H1 (cell line): Measurements from ENCODE around the gene GOLPH3L. TPM values are rescaled to one million over a fixed set of nuclear protein-coding genes. Genes with fewer than 3 reads are reported as not detected.

Source experiments
- CTCF ChIA-PET: fragments of 300-600 bp; sonication (Branson Sonifier 250); formaldehyde crosslinking; loops from one replicate; lab custom pipeline; 2021; ENCODE audit not compliant: partially characterized antibody; lab: Charles Lee
- POLR2A ChIA-PET: fragments of 300-600 bp; sonication (Branson Sonifier 250); formaldehyde crosslinking; loops from one replicate; lab custom pipeline; 2021; ENCODE audit warnings: inconsistent platforms; ENCODE audit not compliant: partially characterized antibody; lab: Charles Lee
- DNase-seq, 2 experiments: peaks; one replicate each; pipeline versions ENCODE4 v3.0.0 to v3.0.0-alpha.2; 2010 to 2022; ENCODE audit warnings: low spot score in 2 of 2, low read depth in 1 of 2, mixed read lengths in 1 of 2
- FAIRE-seq: peaks from 2 replicates; lab custom pipeline; 2011; peaks lifted over from hg19 to GRCh38; lab: Jason Lieb, UNC
- H2AFZ ChIP-seq: 2 replicates; pipeline ENCODE4 v1.8.1; 2012; ENCODE audit warnings: low read length, inconsistent platforms
- H2AK5ac ChIP-seq: 2 replicates; pipeline ENCODE4 v1.6.1; 2013; ENCODE audit warnings: low read depth, low read length
- H2BK120ac ChIP-seq: replicated peaks from 2 replicates; pipeline ENCODE3; 2013; ENCODE audit warnings: low read depth, low read length, inconsistent platforms
- H2BK12ac ChIP-seq: 2 replicates; pipeline ENCODE4 v1.6.1; 2013; ENCODE audit warnings: low read depth, low read length
- H2BK15ac ChIP-seq: 2 replicates; pipeline ENCODE4 v1.6.1; 2013; ENCODE audit warnings: low read length
- H2BK20ac ChIP-seq: 2 replicates; pipeline ENCODE4 v1.6.1; 2013; ENCODE audit warnings: low read length
- H2BK5ac ChIP-seq: 2 replicates; pipeline ENCODE4 v1.6.1; 2013; ENCODE audit warnings: low read depth, low read length
- H3K14ac ChIP-seq: 2 replicates; pipeline ENCODE4 v1.6.1; 2013; ENCODE audit warnings: inconsistent platforms; ENCODE audit not compliant: insufficient read length
- H3K18ac ChIP-seq: 2 replicates; pipeline ENCODE4 v1.6.1; 2013; ENCODE audit warnings: low read length; ENCODE audit errors: extremely low read depth
- H3K23ac ChIP-seq: 2 replicates; pipeline ENCODE4 v1.6.1; 2013; ENCODE audit warnings: inconsistent platforms; ENCODE audit not compliant: insufficient read length
- H3K23me2 ChIP-seq: 2 replicates; pipeline ENCODE4 v1.6.1; 2013; ENCODE audit warnings: low read depth, low read length
- H3K27ac ChIP-seq: 2 replicates; pipeline ENCODE4 v1.6.1; 2011; ENCODE audit warnings: low read depth, low read length, inconsistent platforms
- H3K27me3 ChIP-seq, 4 experiments: replicated peaks in 1 of 4; 1 replicate in 1 of 4; 2 replicates in 3 of 4; pipeline versions ENCODE4 v1.6.1 to v1.8.1; 2011 to 2013; ENCODE audit warnings: low read length in 3 of 4, mild to moderate bottlenecking in 3 of 4, inconsistent platforms in 2 of 4, mixed read lengths in 2 of 4, moderate library complexity in 1 of 4; ENCODE audit not compliant: control insufficient read depth in 3 of 4, insufficient read depth in 3 of 4; ENCODE audit errors: extremely low read depth in 1 of 4
- H3K36me3 ChIP-seq, 4 experiments: 2 replicates each; pipeline versions ENCODE4 v1.6.1 to v1.8.1; 2011 to 2013; ENCODE audit warnings: mild to moderate bottlenecking in 4 of 4, low read length in 3 of 4, moderate library complexity in 2 of 4, control low read depth in 1 of 4, inconsistent platforms in 1 of 4; ENCODE audit not compliant: insufficient read depth in 4 of 4, control insufficient read depth in 2 of 4
- H3K4ac ChIP-seq: replicated peaks from 2 replicates; pipeline ENCODE3; 2013; ENCODE audit warnings: low read length, low read depth, mixed read lengths, inconsistent platforms; ENCODE audit not compliant: insufficient read length
- H3K4me1 ChIP-seq, 4 experiments: replicated peaks in 1 of 4; 1 replicate in 1 of 4; 2 replicates in 3 of 4; pipeline versions ENCODE4 v1.6.1 to v1.8.1; 2011 to 2013; ENCODE audit warnings: low read length in 3 of 4, inconsistent platforms in 2 of 4, mixed read lengths in 1 of 4; ENCODE audit not compliant: insufficient read depth in 4 of 4, control insufficient read depth in 3 of 4
- H3K4me2 ChIP-seq, 2 experiments: 2 replicates each; pipeline versions ENCODE4 v1.6.1 to v1.8.1; 2011 to 2013; ENCODE audit warnings: low read depth in 2 of 2, low read length in 2 of 2, control low read depth in 1 of 2, inconsistent platforms in 1 of 2, mild to moderate bottlenecking in 1 of 2; ENCODE audit not compliant: insufficient read depth in 1 of 2
- H3K4me3 ChIP-seq, 4 experiments: fragments of 200-600, 300-600 bp in 1 of 4; sonication (generic), shearing (Covaris generic), sonication (Bioruptor Twin) in 1 of 4; 2 replicates each; pipeline versions ENCODE4 v1.5.1 to v1.8.1; 2011 to 2016; ENCODE audit warnings: low read length in 4 of 4, low read depth in 3 of 4, control low read depth in 2 of 4, inconsistent platforms in 2 of 4, mild to moderate bottlenecking in 2 of 4, mixed read lengths in 1 of 4, moderate library complexity in 1 of 4; ENCODE audit not compliant: insufficient read depth in 2 of 4; ENCODE audit errors: extremely low read depth in 1 of 4
- H3K56ac ChIP-seq: replicated peaks from 2 replicates; pipeline ENCODE3; 2013; ENCODE audit warnings: low read depth, mild to moderate bottlenecking, mixed read lengths, low read length, inconsistent platforms; ENCODE audit not compliant: insufficient read length
- H3K79me1 ChIP-seq: 2 replicates; pipeline ENCODE4 v1.6.1; 2013; ENCODE audit warnings: low read depth, low read length, control low read depth
- H3K79me2 ChIP-seq, 2 experiments: 2 replicates each; pipeline versions ENCODE4 v1.6.1 to v1.8.1; 2012 to 2013; ENCODE audit warnings: low read length in 2 of 2, mild to moderate bottlenecking in 2 of 2, inconsistent platforms in 1 of 2; ENCODE audit not compliant: insufficient read depth in 2 of 2, control insufficient read depth in 1 of 2
- H3K9ac ChIP-seq, 4 experiments: replicated peaks in 1 of 4; 1 replicate in 1 of 4; 2 replicates in 3 of 4; pipeline versions ENCODE4 v1.6.1 to v1.8.1; 2011 to 2013; ENCODE audit warnings: low read depth in 3 of 4, low read length in 3 of 4, control low read depth in 2 of 4, mild to moderate bottlenecking in 2 of 4, moderate library complexity in 2 of 4, inconsistent platforms in 1 of 4; ENCODE audit errors: extremely low read depth in 1 of 4
- H3K9me3 ChIP-seq, 2 experiments: 2 replicates each; pipeline versions ENCODE4 v1.6.1 to v1.8.1; 2012 to 2013; ENCODE audit warnings: mild to moderate bottlenecking in 2 of 2, moderate library complexity in 2 of 2, control low read depth in 1 of 2, inconsistent platforms in 1 of 2, low read depth in 1 of 2, low read length in 1 of 2, mixed read lengths in 1 of 2; ENCODE audit not compliant: insufficient read depth in 2 of 2
- H4K20me1 ChIP-seq, 2 experiments: replicated peaks in 1 of 2; 2 replicates each; pipeline versions ENCODE3 to v1.8.1; 2011 to 2013; ENCODE audit warnings: inconsistent platforms in 2 of 2, low read length in 2 of 2, mild to moderate bottlenecking in 1 of 2; ENCODE audit not compliant: insufficient read depth in 2 of 2, control insufficient read depth in 1 of 2
- H4K5ac ChIP-seq: 2 replicates; pipeline ENCODE4 v1.6.1; 2013; ENCODE audit warnings: low read length, low read depth, mixed read lengths, inconsistent platforms; ENCODE audit not compliant: insufficient read length
- H4K8ac ChIP-seq: 2 replicates; pipeline ENCODE4 v1.8.0; 2013; ENCODE audit warnings: mild to moderate bottlenecking, moderate library complexity, low read length, inconsistent platforms; ENCODE audit not compliant: insufficient read depth; ENCODE audit errors: extremely low read depth
- H4K91ac ChIP-seq: replicated peaks from 2 replicates; pipeline ENCODE3; 2013; ENCODE audit warnings: low read length, mixed read lengths, inconsistent platforms; ENCODE audit not compliant: insufficient read length
- CHD1 ChIP-seq: IDR thresholded peaks from 2 replicates; pipeline ENCODE4 v1.6.1; 2012; ENCODE audit warnings: low read depth, low read length, improper control_type of control experiment
- WGBS, 2 experiments: shearing (Covaris generic) in 1 of 2; methylation state at CpG; one replicate each; pipeline versions ENCODE4 v1.1.6 to v1.1.7; 2013 to 2015; ENCODE audit warnings: low lambda C conversion rate in 2 of 2, mixed read lengths in 2 of 2, inconsistent platforms in 1 of 2, low coverage in 1 of 2, missing lambda C conversion rate in 1 of 2; ENCODE audit not compliant: insufficient replicate concordance in 2 of 2, insufficient coverage in 1 of 2, insufficient read length in 1 of 2; ENCODE audit errors: extremely low coverage in 1 of 2, missing lambda C conversion rate in 1 of 2; 5-methylcytosine and 5-hydroxymethylcytosine counted together
- polyA plus RNA-seq, 7 experiments: library from polyadenylated mRNA; depleted of rRNA in 3 of 7; stranded (reverse) in 5 of 7; unstranded in 2 of 7; fragments of >200 nt in 5 of 7; fragments of 200-250 nt in 2 of 7; gene quantifications; 1 replicate in 5 of 7; 2 replicates in 1 of 7; 4 replicates in 1 of 7; pipeline versions ENCODE4 v1.2.1 to v1.2.3, GENCODE V29; 2011 to 2013; ENCODE audit warnings: missing spikeins in 2 of 7, mixed read lengths in 2 of 7
- total RNA-seq: library from RNA; stranded (reverse); fragmentation: NEBNext Ultra II Directional; extraction: Animal tissue kit (Norgen Biotek cat#: 25700); gene quantifications from 2 replicates; pipeline ENCODE4 v1.2.1, GENCODE V29; 2021

The GOLPH3L gene
- total and polyA plus RNA-seq, 2 of the 8 experiments (the other 6 are each of a cell fraction or from before 2014, with no cell fraction given), result 13.3 to 40.8 TPM

DNA sequence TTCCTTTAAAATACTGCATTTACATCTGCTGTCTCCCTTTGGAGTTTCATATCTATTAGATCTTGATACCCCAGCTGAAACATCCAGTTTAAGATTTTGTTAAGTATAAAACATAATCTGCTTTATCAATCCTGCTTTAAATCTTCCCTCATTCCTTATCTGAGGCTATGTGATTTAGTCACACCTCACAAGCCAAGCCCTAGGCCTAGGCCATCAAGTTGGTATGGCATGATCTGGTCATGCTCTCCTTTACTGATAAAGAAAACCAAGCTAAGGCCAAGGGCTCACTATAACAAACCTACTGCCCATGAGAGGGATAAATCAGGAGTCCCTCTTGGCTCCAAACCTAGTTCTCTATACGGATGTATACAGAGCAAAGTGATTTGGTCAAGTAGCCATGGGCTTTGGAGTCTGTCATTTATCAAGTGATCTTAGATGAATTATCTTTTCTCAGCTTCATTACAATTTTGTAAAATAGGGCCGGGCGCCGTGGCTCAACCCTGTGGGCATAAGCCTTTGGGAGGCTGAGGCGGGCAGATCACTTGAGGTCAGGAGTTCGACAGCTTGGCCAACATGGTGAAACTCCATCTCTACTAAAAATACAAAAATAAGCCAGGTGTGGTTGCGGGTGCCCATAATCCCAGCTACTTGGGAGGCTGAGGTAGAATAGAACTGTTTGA, 90.4 kb downstream of the GOLPH3L start:
- no peak for TF ChIP-seq CHD1
- CTCF ChIA-PET, result interaction anchor here (0.8 to 17.6 kb wide), 4 partner anchors 10 to 44 kb away, joined by 3 to 210 read pairs (median 26); no protein-coding TSS in a partner anchor
- H3K79me1 ChIP-seq, result no peaks in the 10 kb centered on the region

More for the DNA sequence above, 90.4 kb downstream of the GOLPH3L start:
- Histone ChIP-seq H3K4me3 (no peak overlapping the region), H2BK12ac (peak overlapping the region; percentile 33; the same call in 1 of the 2 replicates), H4K5ac (no peak overlapping the region), H3K18ac (no peak overlapping the region), H2BK5ac (no peak overlapping the region), H3K79me2 (no peaks in the 10 kb centered on the region), H3K56ac (no peak overlapping the region), H4K91ac (no peak overlapping the region), H3K36me3 (peaks cover 0 to 9% (median 0%) of the 10 kb centered on the region in 4 experiments; a peak in 2 of 8 replicates), H2BK20ac (no peak overlapping the region), H2BK120ac (no peak overlapping the region), H3K23me2 (no peaks in the 10 kb centered on the region), H3K27me3 (no peaks in the 10 kb centered on the region), H2AK5ac (peak overlapping the region; percentile 25; the same call in 1 of the 2 replicates), H3K9me3 (no peaks in the 10 kb centered on the region), H3K27ac (no peak overlapping the region), H3K4ac (no peak overlapping the region), H3K23ac (no peak overlapping the region), H3K4me2 (no peak overlapping the region), H4K8ac (no peak overlapping the region), H4K20me1 (no peaks in the 10 kb centered on the region), H2BK15ac (no peak overlapping the region), H3K14ac (no peak overlapping the region), H2AFZ (no peak overlapping the region), H3K4me1 (peaks cover 5 to 18% (median 11%) of the 10 kb centered on the region in 4 experiments; a peak in 6 of 7 replicates), H3K9ac (no peak overlapping the region)
- POLR2A ChIA-PET, result interaction anchor here (0.6 to 43.5 kb wide), 8 partner anchors 9 to 483 kb away, joined by 3 to 1380 read pairs (median 4); partner anchors contain the start of genes ADAMTSL4 and MCL1
- FAIRE-seq (no peak), DNase-seq (no peak)
- WGBS, 2 experiments, result 92% methylated on average over 7 of the region's 7 CpGs; no CpG with 5 or more reads in 1 of the 2 experiments
